Measurements from ENCODE around the gene PRKG1. TPM values are rescaled to one million over a fixed set of nuclear protein-coding genes. Genes with fewer than 3 reads are reported as not detected.
A peak's percentile ranks its signal among the peaks of the same experiment; 100 is the strongest.
"Not testable (repeated sequence)": the region's sequence is repeated elsewhere in the genome, so short reads cannot be mapped to it uniquely, and the experiment has no call there.

Gene PRKG1
- total RNA-seq, 5 donors from 2014 or later (not counting 1 experiment from before 2014, with no cell fraction given): 0.03 to 0.26 (median 0.19) TPM; not detected in 1

DNA sequence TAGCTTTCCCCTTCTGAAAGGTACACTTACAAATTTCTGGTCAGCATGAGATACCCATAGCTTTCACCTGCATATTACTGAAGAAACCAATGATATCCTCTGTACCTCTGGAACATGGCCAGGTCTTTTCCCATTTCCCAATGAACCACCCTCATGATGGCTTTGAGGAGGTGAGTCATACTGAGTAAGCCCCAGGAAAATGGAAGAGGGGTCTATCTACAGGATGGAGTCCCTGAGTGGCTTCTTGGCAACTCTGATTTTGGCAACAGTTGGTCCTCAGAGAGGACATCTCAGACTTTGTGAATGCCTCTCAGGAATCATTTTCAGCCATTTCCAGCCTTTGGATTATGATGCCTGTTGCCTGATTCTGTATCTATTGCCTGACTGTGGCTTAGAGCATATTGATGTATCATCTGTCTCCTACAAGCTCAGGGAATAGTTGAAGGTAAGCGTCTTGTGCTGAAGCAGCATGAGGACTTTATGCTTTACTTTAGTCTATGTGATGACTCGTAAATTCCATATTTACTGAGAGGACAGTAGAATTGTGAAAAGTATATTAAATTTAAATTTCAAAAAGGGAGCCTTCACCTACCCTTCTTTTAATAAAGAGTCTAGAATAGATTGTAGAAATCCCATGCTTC is 1155.1 kb downstream of the PRKG1 start:
- WGBS (ENCODE audit: insufficient coverage): no CpG with 5 or more reads among the region's 2 CpGs
- ChIA-PET CTCF (no interaction called here), POLR2A (no interaction called here)
- no peak overlapping the region for H3K27ac Mint-ChIP-seq
- Histone ChIP-seq H3K27ac (ENCODE audit: low read length) (no peak overlapping the region), H3K36me3 (ENCODE audit: control insufficient read depth in 2 of 2, extremely low read depth in 1 of 2, insufficient read depth in 1 of 2, low read length in 1 of 2) (no peaks in the 10 kb centered on the region), H3K4me3 (ENCODE audit: control insufficient read depth in 1 of 2, extremely low read depth in 1 of 2, low read length in 1 of 2) (no peak overlapping the region), H3K27me3 (replicated peaks in 1 of 2; ENCODE audit: control insufficient read depth in 2 of 2, extremely low read depth in 1 of 2, insufficient read depth in 2 of 2, low read length in 1 of 2) (peaks cover 0 to 3% of the 10 kb centered on the region in 2 experiments), H3K9me3 (no peaks in the 10 kb centered on the region), H3K4me1 (ENCODE audit: control insufficient read depth in 1 of 2, extremely low read depth in 1 of 2, insufficient read depth in 2 of 2, low read length in 2 of 2) (peaks cover 0 to 4% of the 10 kb centered on the region in 2 experiments)
- peaks cover 5 to 7% of the 10 kb centered on the region in 2 donors for H3K27me3 Mint-ChIP-seq
- DNase-seq (no peak), ATAC-seq (replicated peaks in 1 of 4) (no peak)
- no peak overlapping the region for H3K4me3 Mint-ChIP-seq
- H3K4me1 Mint-ChIP-seq: peaks cover 5 to 10% (median 7%) of the 10 kb centered on the region in 3 donors
- no peaks in the 10 kb centered on the region for H3K36me3 Mint-ChIP-seq
- no peaks in the 10 kb centered on the region for H3K9me3 Mint-ChIP-seq

DNA sequence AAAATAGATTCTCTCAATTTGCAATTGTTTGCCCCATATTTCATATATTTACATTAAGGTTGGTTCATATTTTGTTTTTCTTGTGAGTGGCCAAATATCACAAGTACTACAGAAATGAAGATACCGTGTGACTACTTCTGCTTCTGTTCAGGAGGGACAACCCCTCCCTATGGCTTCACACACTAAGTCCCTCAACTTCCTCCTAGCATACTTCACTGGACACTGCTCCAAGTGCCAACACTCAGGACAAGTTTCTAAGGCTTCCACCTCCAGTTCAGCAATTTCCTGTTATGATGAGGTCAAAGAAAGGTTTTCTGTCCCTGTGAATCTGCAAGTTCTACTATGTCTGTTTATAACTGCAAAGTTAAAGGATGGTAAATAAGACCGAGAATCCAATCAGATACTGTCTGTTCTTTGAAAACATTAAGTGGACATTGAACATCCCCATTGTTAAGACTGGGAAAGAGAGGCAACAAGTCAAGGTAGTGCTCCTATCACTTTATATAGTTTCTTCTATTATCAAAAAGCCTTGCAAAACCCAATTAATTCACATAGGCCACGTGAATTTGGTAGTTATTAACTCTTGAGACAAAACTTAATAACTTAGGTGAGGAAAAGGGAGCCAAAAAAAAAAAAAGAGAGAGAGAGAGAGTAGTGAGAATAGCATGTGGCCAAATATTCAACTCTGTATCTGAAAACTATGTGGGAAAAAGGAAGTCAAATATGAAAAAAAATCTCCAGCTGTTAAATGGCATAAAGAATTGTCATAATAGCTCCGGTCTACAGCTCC is 1158.5 kb downstream of the PRKG1 start:
- no peaks in the 10 kb centered on the region for H3K36me3 Mint-ChIP-seq
- Histone ChIP-seq H3K27ac (ENCODE audit: low read length) (no peak overlapping the region), H3K4me1 (ENCODE audit: control insufficient read depth in 1 of 2, extremely low read depth in 1 of 2, insufficient read depth in 2 of 2, low read length in 2 of 2) (peaks cover 0 to 4% of the 10 kb centered on the region in 2 experiments), H3K4me3 (ENCODE audit: control insufficient read depth in 1 of 2, extremely low read depth in 1 of 2, low read length in 1 of 2) (no peak overlapping the region), H3K9me3 (no peaks in the 10 kb centered on the region), H3K27me3 (replicated peaks in 1 of 2; ENCODE audit: control insufficient read depth in 2 of 2, extremely low read depth in 1 of 2, insufficient read depth in 2 of 2, low read length in 1 of 2) (peaks cover 0 to 3% of the 10 kb centered on the region in 2 experiments), H3K36me3 (ENCODE audit: control insufficient read depth in 2 of 2, extremely low read depth in 1 of 2, insufficient read depth in 1 of 2, low read length in 1 of 2) (no peaks in the 10 kb centered on the region)
- DNase-seq (no peak), ATAC-seq (replicated peaks in 1 of 4) (no peak)
- peak overlapping the region; percentile 34 to 80 (median 65) for H3K4me3 Mint-ChIP-seq
- no peaks in the 10 kb centered on the region for H3K9me3 Mint-ChIP-seq
- H3K27ac Mint-ChIP-seq: peak overlapping the region in 1 of 2 donors; percentile 86
- ChIA-PET POLR2A (no interaction called here), CTCF (no interaction called here)
- WGBS (ENCODE audit: insufficient coverage): 100% methylated on average over 1 of the region's 4 CpGs
- peaks cover 5 to 10% (median 7%) of the 10 kb centered on the region in 3 donors for H3K4me1 Mint-ChIP-seq
- peaks cover 4 to 5% of the 10 kb centered on the region in 2 donors for H3K27me3 Mint-ChIP-seq

DNA sequence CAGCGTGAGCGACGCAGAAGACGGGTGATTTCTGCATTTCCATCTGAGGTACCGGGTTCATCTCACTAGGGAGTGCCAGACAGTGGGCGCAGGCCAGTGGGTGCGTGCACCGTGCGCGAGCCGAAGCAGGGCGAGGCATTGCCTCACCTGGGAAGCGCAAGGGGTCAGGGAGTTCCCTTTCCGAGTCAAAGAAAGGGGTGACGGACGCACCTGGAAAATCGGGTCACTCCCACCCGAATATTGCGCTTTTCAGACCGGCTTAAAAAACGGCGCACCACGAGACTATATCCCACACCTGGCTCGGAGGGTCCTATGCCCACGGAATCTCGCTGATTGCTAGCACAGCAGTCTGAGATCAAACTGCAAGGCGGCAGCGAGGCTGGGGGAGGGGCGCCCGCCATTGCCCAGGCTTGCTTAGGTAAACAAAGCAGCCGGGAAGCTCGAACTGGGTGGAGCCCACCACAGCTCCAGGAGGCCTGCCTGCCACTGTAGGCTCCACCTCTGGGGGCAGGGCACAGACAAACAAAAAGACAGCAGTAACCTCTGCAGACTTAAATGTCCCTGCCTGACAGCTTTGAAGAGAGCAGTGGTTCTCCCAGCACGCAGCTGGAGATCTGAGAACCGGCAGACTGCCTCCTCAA is 1159.2 kb downstream of the PRKG1 start:
- H3K27me3 ChIP-seq (replicated peaks in 1 of 2; ENCODE audit: control insufficient read depth in 2 of 2, extremely low read depth in 1 of 2, insufficient read depth in 2 of 2, low read length in 1 of 2); H3K9me3 ChIP-seq; POLR2A ChIA-PET; H3K4me1 ChIP-seq (ENCODE audit: control insufficient read depth in 1 of 2, extremely low read depth in 1 of 2, insufficient read depth in 2 of 2, low read length in 2 of 2); H3K9me3 Mint-ChIP-seq; H3K27ac ChIP-seq (ENCODE audit: low read length); DNase-seq; ATAC-seq (replicated peaks in 1 of 4); H3K36me3 ChIP-seq (ENCODE audit: control insufficient read depth in 2 of 2, extremely low read depth in 1 of 2, insufficient read depth in 1 of 2, low read length in 1 of 2); CTCF ChIA-PET; H3K4me3 ChIP-seq (ENCODE audit: control insufficient read depth in 1 of 2, extremely low read depth in 1 of 2, low read length in 1 of 2); H3K27me3 Mint-ChIP-seq; H3K36me3 Mint-ChIP-seq: not testable (repeated sequence)
- peak overlapping the region; percentile 34 to 80 (median 65) for H3K4me3 Mint-ChIP-seq
- peaks cover 5 to 10% (median 7%) of the 10 kb centered on the region in 3 donors for H3K4me1 Mint-ChIP-seq
- WGBS (ENCODE audit: insufficient coverage): no CpG with 5 or more reads among the region's 34 CpGs
- H3K27ac Mint-ChIP-seq: peak overlapping the region in 1 of 2 donors; percentile 86

DNA sequence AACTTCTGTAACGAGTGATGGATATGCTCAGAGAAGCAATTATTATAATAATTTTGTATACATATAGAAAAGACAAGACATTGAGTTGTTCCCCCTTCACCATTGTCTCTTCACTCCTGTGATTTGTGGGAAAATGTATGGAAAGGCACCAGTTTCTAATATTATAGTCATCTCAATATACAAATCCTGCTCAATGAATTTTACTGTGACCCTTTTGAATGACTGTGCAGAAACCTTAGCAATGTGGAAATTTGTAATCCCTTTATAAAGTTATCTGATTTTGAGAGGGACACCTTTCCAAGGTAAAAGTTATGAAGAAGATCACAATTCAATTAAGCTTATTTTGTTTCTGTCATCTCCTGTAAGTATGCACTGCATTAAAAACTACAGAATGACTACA is 1165.5 kb downstream of the PRKG1 start:
- no peaks in the 10 kb centered on the region for H3K9me3 ChIP-seq
- ChIA-PET POLR2A (interaction anchor here in 1 of 2 donors (0.7 kb wide), 1 partner anchor 12 kb away, joined by 10 read pairs; no protein-coding TSS in a partner anchor), CTCF (no interaction called here)
- H3K27ac Mint-ChIP-seq: no peak overlapping the region
- no peak overlapping the region for H3K4me3 ChIP-seq (ENCODE audit: control insufficient read depth in 1 of 2, extremely low read depth in 1 of 2, low read length in 1 of 2)
- H3K27me3 Mint-ChIP-seq: no peaks in the 10 kb centered on the region
- no peaks in the 10 kb centered on the region for H3K4me1 ChIP-seq (ENCODE audit: control insufficient read depth in 1 of 2, extremely low read depth in 1 of 2, insufficient read depth in 2 of 2, low read length in 2 of 2)
- no peak overlapping the region for H3K27ac ChIP-seq (ENCODE audit: low read length)
- H3K36me3 ChIP-seq (ENCODE audit: control insufficient read depth in 2 of 2, extremely low read depth in 1 of 2, insufficient read depth in 1 of 2, low read length in 1 of 2): no peaks in the 10 kb centered on the region
- no peak for ATAC-seq (replicated peaks in 1 of 4)
- DNase-seq: no peak
- no peaks in the 10 kb centered on the region for H3K27me3 ChIP-seq (replicated peaks in 1 of 2; ENCODE audit: control insufficient read depth in 2 of 2, extremely low read depth in 1 of 2, insufficient read depth in 2 of 2, low read length in 1 of 2)
- H3K36me3 Mint-ChIP-seq: no peaks in the 10 kb centered on the region
- H3K4me1 Mint-ChIP-seq: no peaks in the 10 kb centered on the region
- no peaks in the 10 kb centered on the region for H3K9me3 Mint-ChIP-seq
- H3K4me3 Mint-ChIP-seq: no peak overlapping the region
- no CpG with 5 or more reads among the region's 1 CpG for WGBS (ENCODE audit: insufficient coverage)

DNA sequence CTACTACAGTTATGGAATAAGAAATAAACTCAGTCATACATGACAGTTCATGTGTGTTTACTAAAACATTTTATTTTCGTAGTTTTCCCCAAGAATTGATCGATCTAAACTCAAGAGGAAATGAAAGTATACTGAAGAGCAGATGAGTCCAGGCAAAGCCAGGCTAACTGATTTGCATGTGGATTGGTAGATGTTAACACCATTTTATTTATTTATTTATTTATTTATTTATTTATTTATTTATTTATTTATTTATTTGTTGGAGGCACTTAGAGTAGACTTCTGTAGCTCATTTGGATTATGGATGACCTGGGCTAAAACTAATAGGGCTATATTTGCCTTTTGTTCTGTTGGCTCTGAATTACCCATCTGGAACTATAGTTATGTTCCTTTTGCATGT is 1171.3 kb downstream of the PRKG1 start:
- H3K27ac ChIP-seq (ENCODE audit: low read length): no peak overlapping the region
- Mint-ChIP-seq H3K4me3 (no peak overlapping the region), H3K27ac (no peak overlapping the region), H3K36me3 (no peaks in the 10 kb centered on the region), H3K27me3 (no peaks in the 10 kb centered on the region), H3K9me3 (no peaks in the 10 kb centered on the region), H3K4me1 (no peaks in the 10 kb centered on the region)
- no peaks in the 10 kb centered on the region for H3K36me3 ChIP-seq (ENCODE audit: control insufficient read depth in 2 of 2, extremely low read depth in 1 of 2, insufficient read depth in 1 of 2, low read length in 1 of 2)
- H3K9me3 ChIP-seq: no peaks in the 10 kb centered on the region
- no peak overlapping the region for H3K4me3 ChIP-seq (ENCODE audit: control insufficient read depth in 1 of 2, extremely low read depth in 1 of 2, low read length in 1 of 2)
- no peak for ATAC-seq (replicated peaks in 1 of 4)
- no peaks in the 10 kb centered on the region for H3K27me3 ChIP-seq (replicated peaks in 1 of 2; ENCODE audit: control insufficient read depth in 2 of 2, extremely low read depth in 1 of 2, insufficient read depth in 2 of 2, low read length in 1 of 2)
- WGBS (ENCODE audit: insufficient coverage): no CpG with 5 or more reads among the region's 2 CpGs
- no peaks in the 10 kb centered on the region for H3K4me1 ChIP-seq (ENCODE audit: control insufficient read depth in 1 of 2, extremely low read depth in 1 of 2, insufficient read depth in 2 of 2, low read length in 2 of 2)
- no peak for DNase-seq
- POLR2A ChIA-PET: no interaction called here
- CTCF ChIA-PET: no interaction called here

DNA sequence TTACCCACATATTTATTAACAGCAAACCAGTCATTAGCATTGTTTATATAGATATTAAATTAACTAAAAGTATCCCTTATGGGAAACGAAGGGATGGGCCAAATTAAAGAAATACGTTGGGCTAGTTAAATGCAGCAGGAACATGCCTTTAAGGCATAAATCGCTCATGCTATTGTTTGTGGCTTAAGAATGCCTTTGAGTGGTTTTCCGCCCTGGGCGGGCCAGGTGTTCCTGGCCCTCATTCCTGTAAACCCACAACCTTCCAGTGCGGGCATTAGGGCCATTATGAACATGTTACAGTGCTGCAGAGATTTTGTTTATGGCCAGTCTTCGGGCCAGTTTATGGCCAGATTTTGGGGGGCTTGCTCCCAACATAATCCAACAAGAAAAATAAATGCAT is 1173.6 kb downstream of the PRKG1 start:
- CTCF ChIA-PET; H3K9me3 ChIP-seq; H3K4me3 Mint-ChIP-seq; POLR2A ChIA-PET; DNase-seq; H3K9me3 Mint-ChIP-seq; ATAC-seq (replicated peaks in 1 of 4); H3K27me3 Mint-ChIP-seq; H3K27ac ChIP-seq (ENCODE audit: low read length); H3K36me3 Mint-ChIP-seq; H3K4me1 ChIP-seq (ENCODE audit: control insufficient read depth in 1 of 2, extremely low read depth in 1 of 2, insufficient read depth in 2 of 2, low read length in 2 of 2); H3K4me1 Mint-ChIP-seq; H3K27me3 ChIP-seq (replicated peaks in 1 of 2; ENCODE audit: control insufficient read depth in 2 of 2, extremely low read depth in 1 of 2, insufficient read depth in 2 of 2, low read length in 1 of 2); H3K27ac Mint-ChIP-seq; H3K4me3 ChIP-seq (ENCODE audit: control insufficient read depth in 1 of 2, extremely low read depth in 1 of 2, low read length in 1 of 2); H3K36me3 ChIP-seq (ENCODE audit: control insufficient read depth in 2 of 2, extremely low read depth in 1 of 2, insufficient read depth in 1 of 2, low read length in 1 of 2): not testable (repeated sequence)
- WGBS (ENCODE audit: insufficient coverage): 80% methylated on average over 1 of the region's 7 CpGs
